ACC112 (cell line): ENCODE data around the gene NUB1.

Experiments
- H2AFZ ChIP-seq: fragments of 200-600 bp; sonication (generic); one replicate; pipeline ENCODE4 v1.6.0; 2017; ENCODE audit warnings: antibody characterized with exemption, low read length; ENCODE audit not compliant: unreplicated experiment
- H3K27ac ChIP-seq: fragments of 200-600 bp; sonication (generic); 2 replicates; pipeline ENCODE4 v1.5.1; 2014; ENCODE audit warnings: low read depth, mild to moderate bottlenecking, antibody characterized with exemption, low read length, moderate library complexity
- H3K27me3 ChIP-seq: fragments of 200-600 bp; sonication (generic); 2 replicates; pipeline ENCODE4 v1.6.1; 2014; ENCODE audit warnings: mild to moderate bottlenecking, antibody characterized with exemption, low read length, moderate library complexity, mixed read lengths; ENCODE audit not compliant: insufficient read depth
- H3K36me3 ChIP-seq: fragments of 200-600 bp; sonication (generic); 2 replicates; pipeline ENCODE4 v1.6.1; 2016; ENCODE audit warnings: mild to moderate bottlenecking, antibody characterized with exemption, low read length, moderate library complexity, mixed read lengths; ENCODE audit not compliant: insufficient read depth
- H3K4me1 ChIP-seq: fragments of 200-600 bp; sonication (generic); one replicate; pipeline ENCODE4 v1.6.1; 2016; ENCODE audit warnings: low read length, mixed read lengths; ENCODE audit not compliant: insufficient read depth, unreplicated experiment, control insufficient read depth
- H3K4me3 ChIP-seq: fragments of 200-600 bp; sonication (generic); 2 replicates; pipeline ENCODE4 v1.5.1; 2014; ENCODE audit warnings: mild to moderate bottlenecking, low read depth, low read length
- H3K79me2 ChIP-seq: fragments of 200-600 bp; sonication (generic); one replicate; pipeline ENCODE4 v1.6.0; 2016; ENCODE audit warnings: low read length; ENCODE audit not compliant: control insufficient read depth, unreplicated experiment, insufficient read depth

The NUB1 gene

DNA sequence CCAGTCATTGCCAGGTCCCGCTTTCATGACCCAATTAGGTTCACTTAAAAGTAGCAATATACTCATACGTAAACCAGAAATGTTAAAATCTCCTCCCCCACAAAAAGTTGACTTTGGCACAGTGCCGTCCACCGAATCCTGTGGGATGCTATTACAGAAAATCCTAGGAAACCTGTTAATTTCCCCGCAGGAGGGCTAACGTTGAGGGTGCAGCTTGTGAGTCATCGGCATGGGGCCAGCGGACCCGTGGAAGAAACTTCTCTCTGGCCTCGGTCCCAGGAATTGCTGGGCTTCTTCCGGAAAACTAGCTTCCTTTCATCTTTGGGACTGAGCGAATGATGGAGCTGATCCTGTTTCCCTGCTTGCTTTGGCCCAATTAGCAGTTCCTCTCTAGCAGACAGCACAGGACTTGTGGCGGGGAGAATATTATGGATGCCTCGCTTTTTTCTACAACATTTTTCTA, 84.9 kb downstream of the NUB1 start:
- no peaks in the 10 kb centered on the region for H3K36me3 ChIP-seq
- peaks cover 9% of the 10 kb centered on the region; the same call in 1 of the 2 replicates for H3K27me3 ChIP-seq
- peaks cover 27% of the 10 kb centered on the region for H3K4me1 ChIP-seq
- peak overlapping the region; percentile 45 for H3K4me3 ChIP-seq
- peak overlapping the region; percentile 85 for H3K27ac ChIP-seq
- H3K79me2 ChIP-seq, result no peaks in the 10 kb centered on the region
- H2AFZ ChIP-seq, result no peak overlapping the region

DNA sequence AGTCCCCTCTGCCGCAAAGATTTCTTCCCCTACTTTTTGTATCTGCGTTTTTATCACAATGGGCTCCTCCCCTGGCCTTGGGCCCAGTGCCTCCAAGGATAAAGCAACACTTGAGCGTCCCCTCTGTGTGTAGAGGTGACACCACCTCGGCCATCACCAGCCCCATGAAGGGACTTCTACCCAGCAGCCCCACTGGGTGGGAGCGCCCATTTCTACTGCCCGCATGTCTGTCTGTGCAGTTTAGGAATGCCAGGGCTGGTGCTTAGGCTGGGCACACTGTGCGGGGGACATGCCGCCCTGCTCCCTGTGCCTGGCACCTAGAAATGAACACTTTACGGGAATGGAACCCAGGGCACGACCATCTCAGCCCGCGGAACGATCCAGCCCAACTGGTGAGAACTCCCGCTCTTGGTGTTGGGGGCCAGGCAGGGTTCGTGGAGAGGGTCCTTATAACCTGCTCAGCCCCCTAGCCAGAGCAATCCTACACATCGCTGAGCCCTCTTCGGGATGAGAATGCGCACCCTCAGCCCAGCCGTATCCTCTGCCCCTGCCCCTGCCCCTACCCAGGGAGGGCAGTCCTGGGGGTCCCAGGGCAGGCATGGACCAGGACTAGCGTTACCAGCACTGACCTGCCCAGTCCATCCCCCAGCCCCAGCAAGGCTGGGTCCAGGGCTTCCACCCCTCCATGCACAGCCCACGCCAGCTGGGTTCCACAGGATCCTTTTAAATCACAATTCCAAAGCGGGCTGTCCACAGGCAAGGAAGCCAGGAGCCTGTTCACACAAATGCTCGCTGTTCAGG, 85.5 kb downstream of the NUB1 start:
- H3K4me1 ChIP-seq, result peaks cover 27% of the 10 kb centered on the region
- H2AFZ ChIP-seq, result no peak overlapping the region
- no peak overlapping the region for H3K4me3 ChIP-seq
- H3K27me3 ChIP-seq, result peaks cover 6% of the 10 kb centered on the region; the same call in 1 of the 2 replicates
- H3K79me2 ChIP-seq, result no peaks in the 10 kb centered on the region
- H3K36me3 ChIP-seq, result no peaks in the 10 kb centered on the region
- H3K27ac ChIP-seq, result peak overlapping the region; percentile 85

DNA sequence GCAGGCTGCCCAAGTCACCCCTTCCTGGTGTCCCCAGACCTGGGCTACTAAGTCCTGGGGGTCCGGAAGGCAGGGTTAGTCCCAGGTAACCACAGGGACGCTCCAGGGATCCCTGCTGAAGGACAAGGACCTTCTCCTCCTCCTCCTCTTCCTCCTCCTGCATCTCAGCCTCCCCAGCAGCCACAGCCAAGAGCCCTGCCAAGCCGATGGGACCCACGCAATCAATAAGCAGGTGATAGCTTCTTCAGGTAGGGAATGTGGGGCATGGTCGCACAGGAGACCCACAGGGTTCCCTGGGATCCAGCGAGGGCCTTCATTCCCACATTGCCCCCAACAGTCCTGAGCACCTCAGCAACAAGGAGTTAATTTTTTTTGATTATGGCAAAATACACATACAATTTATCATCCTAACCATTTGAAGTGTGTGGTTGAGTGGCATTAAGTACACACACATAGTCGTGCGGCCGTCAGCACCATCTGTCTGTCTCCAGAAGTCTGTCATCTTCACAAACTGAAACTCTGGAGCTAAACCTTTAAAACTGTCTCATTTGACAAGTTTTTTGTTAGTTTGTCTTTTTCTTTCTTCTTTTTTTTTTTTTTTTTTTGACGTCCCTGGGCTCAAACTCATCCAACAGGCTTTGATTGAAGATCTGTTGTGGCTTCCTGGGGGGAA, 86.2 kb downstream of the NUB1 start:
- H3K79me2 ChIP-seq, result no peaks in the 10 kb centered on the region
- peaks cover 27% of the 10 kb centered on the region for H3K4me1 ChIP-seq
- H3K27ac ChIP-seq, result 0 out of 2 replicates have a peak overlapping the region, but pooled peaks have one; percentile 21
- H3K36me3 ChIP-seq, result no peaks in the 10 kb centered on the region
- no peak overlapping the region for H2AFZ ChIP-seq
- no peaks in the 10 kb centered on the region for H3K27me3 ChIP-seq
- H3K4me3 ChIP-seq, result no peak overlapping the region
